ENCODE data around the gene DSCAM. TPM values are rescaled to one million over a fixed set of nuclear protein-coding genes. Genes with fewer than 3 reads are reported as not detected.

The DSCAM gene
- polyA plus RNA-seq, 1 experiment, result 0.10 TPM

- no peak for TF ChIP-seq CTCF (IDR thresholded peaks at IDR 0.05; ENCODE audit: insufficient read depth, low read depth, low read length)
- CTCF ChIA-PET, result no interaction called here
- POLR2A ChIA-PET, result no interaction called here
- H3K27me3 ChIP-seq (ENCODE audit: control insufficient read depth, insufficient read depth, low read length), result no peaks in the 10 kb centered on the region
- DNase-seq (ENCODE audit: low read depth), result no peak
- no peaks in the 10 kb centered on the region for H3K36me3 ChIP-seq (ENCODE audit: control insufficient read depth, insufficient read depth, low read length)
- no peak overlapping the region for H3K4me3 ChIP-seq (ENCODE audit: low read depth, low read length)
These were observed 271.0 kb downstream of the DSCAM start for GRCh38 chr21:40575976-40576375.

DNA sequence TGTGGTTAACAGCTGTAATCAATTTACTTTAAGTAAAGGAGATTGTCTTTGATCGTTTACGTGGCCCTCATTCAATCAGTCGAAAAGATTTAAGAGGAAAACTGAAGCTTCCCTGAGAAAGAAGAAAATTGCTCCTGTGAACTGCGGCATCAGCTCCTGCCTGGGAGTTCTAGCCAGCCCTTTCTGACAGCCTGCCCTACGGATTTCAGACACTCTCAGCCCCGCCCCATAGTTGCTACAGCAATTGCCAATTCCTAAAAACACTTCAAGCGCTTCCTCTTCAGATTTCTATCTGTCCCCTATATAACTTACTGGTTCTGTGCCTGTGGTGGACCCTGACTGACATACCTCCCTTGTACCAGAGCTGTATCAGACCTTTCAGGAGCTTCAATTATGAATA is 277.6 kb downstream of the DSCAM start:
- POLR2A ChIA-PET, result no interaction called here
- CTCF ChIA-PET, result no interaction called here
- DNase-seq (ENCODE audit: low read depth), result no peak
- H3K27me3 ChIP-seq (ENCODE audit: control insufficient read depth, insufficient read depth, low read length), result no peaks in the 10 kb centered on the region
- no peak for TF ChIP-seq CTCF (IDR thresholded peaks at IDR 0.05; ENCODE audit: insufficient read depth, low read depth, low read length)
- no peak overlapping the region for H3K4me3 ChIP-seq (ENCODE audit: low read depth, low read length)
- no peaks in the 10 kb centered on the region for H3K36me3 ChIP-seq (ENCODE audit: control insufficient read depth, insufficient read depth, low read length)

DNA sequence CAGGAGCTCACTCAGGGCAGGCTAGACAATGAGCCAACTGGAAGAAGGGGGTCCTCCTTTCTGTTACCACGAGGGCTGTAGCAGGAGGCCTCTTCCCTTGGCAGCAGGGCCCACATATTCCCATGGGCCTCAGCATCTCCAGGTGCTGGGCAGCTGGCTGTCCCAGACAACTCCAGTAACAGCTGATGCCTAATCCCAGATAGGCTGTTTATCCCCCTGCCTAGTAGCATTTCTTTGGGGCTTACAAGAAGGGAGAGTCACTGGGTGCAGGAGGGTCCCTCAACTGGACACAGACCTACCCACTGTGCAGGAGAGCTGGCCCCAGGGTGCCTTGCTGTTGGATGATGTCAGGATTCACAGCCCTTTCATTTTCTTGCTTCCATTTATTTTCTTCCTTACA is 278.2 kb downstream of the DSCAM start:
- ChIA-PET POLR2A (no interaction called here), CTCF (no interaction called here)
- TF ChIP-seq CTCF (IDR thresholded peaks at IDR 0.05; ENCODE audit: insufficient read depth, low read depth, low read length), result no peak
- DNase-seq (ENCODE audit: low read depth), result no peak
- H3K27me3 ChIP-seq (ENCODE audit: control insufficient read depth, insufficient read depth, low read length), result no peaks in the 10 kb centered on the region
- no peaks in the 10 kb centered on the region for H3K36me3 ChIP-seq (ENCODE audit: control insufficient read depth, insufficient read depth, low read length)
- no peak overlapping the region for H3K4me3 ChIP-seq (ENCODE audit: low read depth, low read length)

DNA sequence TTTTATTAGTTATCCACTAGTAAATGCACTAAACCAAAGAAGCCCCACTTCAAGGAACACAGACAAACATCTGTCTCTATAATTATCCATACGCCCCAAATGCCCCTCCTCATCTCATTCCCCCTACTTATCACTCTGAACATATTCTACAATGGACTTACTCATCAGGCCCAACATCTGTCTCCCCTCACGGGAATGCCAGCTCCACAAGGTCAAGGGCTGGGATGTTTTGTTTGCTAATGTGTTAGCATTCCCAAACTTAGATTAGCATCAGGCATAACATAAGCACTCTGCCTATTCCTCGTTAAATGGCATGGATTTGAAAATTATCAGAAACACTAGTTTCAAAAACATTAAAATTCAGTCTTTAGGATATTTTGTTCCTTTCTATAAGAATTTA is 279.5 kb downstream of the DSCAM start:
- POLR2A ChIA-PET, result no interaction called here
- CTCF ChIA-PET, result no interaction called here
- no peaks in the 10 kb centered on the region for H3K27me3 ChIP-seq (ENCODE audit: control insufficient read depth, insufficient read depth, low read length)
- no peak for TF ChIP-seq CTCF (IDR thresholded peaks at IDR 0.05; ENCODE audit: insufficient read depth, low read depth, low read length)
- no peak for DNase-seq (ENCODE audit: low read depth)
- H3K36me3 ChIP-seq (ENCODE audit: control insufficient read depth, insufficient read depth, low read length), result no peaks in the 10 kb centered on the region
- H3K4me3 ChIP-seq (ENCODE audit: low read depth, low read length), result no peak overlapping the region

DNA sequence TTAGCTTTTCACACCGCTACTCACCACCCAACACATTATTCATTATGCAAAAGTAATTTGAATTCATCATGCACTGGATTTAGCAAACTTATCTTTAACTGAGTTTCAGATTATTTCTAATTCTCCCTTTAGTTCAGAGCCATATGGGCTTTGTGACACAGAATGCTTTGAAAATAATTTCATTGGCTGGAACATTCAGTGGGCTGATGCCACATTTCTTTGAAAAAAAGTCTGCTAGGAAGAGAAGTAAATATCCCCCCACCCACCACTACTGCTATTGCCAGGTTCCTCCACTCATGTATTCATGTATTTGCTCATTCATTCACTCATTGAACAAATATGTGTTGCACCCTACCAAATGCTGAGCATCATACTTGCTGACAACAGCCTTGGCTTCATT is 280.5 kb downstream of the DSCAM start:
- Histone ChIP-seq H3K4me3 (ENCODE audit: low read depth, low read length) (no peak overlapping the region), H3K27me3 (ENCODE audit: control insufficient read depth, insufficient read depth, low read length) (no peaks in the 10 kb centered on the region), H3K36me3 (ENCODE audit: control insufficient read depth, insufficient read depth, low read length) (no peaks in the 10 kb centered on the region)
- ChIA-PET POLR2A (no interaction called here), CTCF (no interaction called here)
- TF ChIP-seq CTCF (IDR thresholded peaks at IDR 0.05; ENCODE audit: insufficient read depth, low read depth, low read length), result no peak
- no peak for DNase-seq (ENCODE audit: low read depth)
